Measurements from ENCODE around the gene CLEC16A. TPM values are rescaled to one million over a fixed set of nuclear protein-coding genes. Genes with fewer than 3 reads are reported as not detected.

CLEC16A gene
- total and polyA plus RNA-seq, 2 donors: 10.9 to 19.9 TPM

DNA sequence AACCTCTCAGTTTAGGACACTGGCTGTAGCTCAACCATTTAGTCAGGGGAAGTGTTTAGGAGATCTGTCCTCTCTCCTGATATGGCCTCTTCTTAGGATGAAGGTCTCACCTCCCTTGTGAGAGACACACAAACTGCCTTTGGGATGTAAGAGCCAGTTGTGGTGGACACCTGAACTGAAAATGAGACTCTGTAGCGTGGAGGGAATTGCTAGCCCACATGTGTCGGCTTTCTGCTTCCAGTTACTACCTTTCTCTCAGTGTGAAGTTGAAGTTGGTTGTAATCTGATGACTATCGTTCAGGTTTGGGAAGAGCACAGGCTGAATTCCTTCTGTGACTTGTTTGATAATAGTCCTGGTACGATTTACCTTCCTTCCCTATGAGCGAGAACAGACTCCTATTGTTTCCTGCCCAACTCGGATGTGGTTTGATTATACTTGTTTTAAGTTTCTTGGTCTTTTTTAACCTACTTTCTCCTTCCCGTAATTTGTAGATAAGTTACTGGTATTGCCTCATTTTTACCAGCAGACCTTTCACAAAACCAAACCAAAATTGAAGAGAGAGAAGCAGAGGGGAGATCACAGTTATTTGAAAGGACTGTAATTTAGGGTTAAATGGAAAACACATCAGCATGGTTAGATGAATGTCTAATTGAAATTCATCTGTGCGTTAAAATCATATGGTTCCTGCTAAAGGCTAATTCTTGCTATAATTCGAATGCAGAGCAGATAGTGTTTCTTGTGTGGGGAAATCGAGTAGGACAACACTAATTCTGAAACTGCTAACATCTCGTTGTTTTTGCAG is 43.2 kb downstream of the CLEC16A start:
- DNase-seq (ENCODE audit: extremely low spot score): no peak
- no peak overlapping the region for H3K4me3 ChIP-seq (ENCODE audit: low read depth, low read length)
- WGBS: 89% methylated on average over 11 of the region's 11 CpGs
- H3K27ac ChIP-seq (ENCODE audit: low read depth): no peak overlapping the region
- no peaks in the 10 kb centered on the region for H3K4me1 ChIP-seq (ENCODE audit: insufficient read depth)
- H3K36me3 ChIP-seq (ENCODE audit: insufficient read depth): no peaks in the 10 kb centered on the region

GRCh38 chr16:10988164-10988803 is 43.9 kb downstream of the CLEC16A start:
- H3K36me3 ChIP-seq (ENCODE audit: insufficient read depth): no peaks in the 10 kb centered on the region
- no peak for DNase-seq (ENCODE audit: extremely low spot score)
- H3K4me1 ChIP-seq (ENCODE audit: insufficient read depth): no peaks in the 10 kb centered on the region
- no peak overlapping the region for H3K27ac ChIP-seq (ENCODE audit: low read depth)
- H3K4me3 ChIP-seq (ENCODE audit: low read depth, low read length): no peak overlapping the region
- 73% methylated on average over 7 of the region's 7 CpGs for WGBS

- DNase-seq (ENCODE audit: extremely low spot score): no peak
- Histone ChIP-seq H3K27ac (ENCODE audit: low read depth) (no peak overlapping the region), H3K4me1 (ENCODE audit: insufficient read depth) (no peaks in the 10 kb centered on the region), H3K36me3 (ENCODE audit: insufficient read depth) (no peaks in the 10 kb centered on the region), H3K4me3 (ENCODE audit: low read depth, low read length) (no peak overlapping the region)
- WGBS: 83% methylated on average over 6 of the region's 6 CpGs
These were observed 44.5 kb downstream of the CLEC16A start for GRCh38 chr16:10988879-10989278.

DNA sequence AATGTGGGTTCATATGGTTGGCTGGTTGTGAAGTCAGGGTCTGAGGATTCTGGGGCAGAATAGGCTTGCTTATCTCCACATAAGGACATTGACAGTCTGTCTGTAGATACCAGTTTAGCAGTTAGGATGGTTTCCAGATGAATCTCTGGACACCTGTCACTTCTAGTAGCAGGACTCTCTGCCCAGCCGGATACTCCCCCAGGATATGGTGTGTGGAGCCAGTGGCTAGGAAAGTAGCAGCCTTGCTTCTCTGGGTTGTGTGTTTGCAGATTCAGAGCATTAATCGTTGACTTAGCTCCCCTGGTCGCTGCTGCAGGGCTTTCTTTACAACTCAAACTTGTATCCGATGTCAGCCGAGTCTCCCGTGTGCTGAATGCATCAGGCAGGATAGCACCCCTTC is 45.2 kb downstream of the CLEC16A start:
- no peaks in the 10 kb centered on the region for H3K36me3 ChIP-seq (ENCODE audit: insufficient read depth)

GRCh38 chr16:10990378-10990777 is 46.0 kb downstream of the CLEC16A start:
- WGBS: 91% methylated on average over 5 of the region's 5 CpGs
- DNase-seq (ENCODE audit: extremely low spot score): no peak
- Histone ChIP-seq H3K4me1 (ENCODE audit: insufficient read depth) (no peaks in the 10 kb centered on the region), H3K36me3 (ENCODE audit: insufficient read depth) (no peaks in the 10 kb centered on the region), H3K4me3 (ENCODE audit: low read depth, low read length) (no peak overlapping the region), H3K27ac (ENCODE audit: low read depth) (no peak overlapping the region)

More for the DNA sequence above, 45.2 kb downstream of the CLEC16A start:
- Histone ChIP-seq H3K4me1 (ENCODE audit: insufficient read depth) (no peaks in the 10 kb centered on the region), H3K4me3 (ENCODE audit: low read depth, low read length) (no peak overlapping the region), H3K27ac (ENCODE audit: low read depth) (no peak overlapping the region)
- DNase-seq (ENCODE audit: extremely low spot score): no peak
- WGBS: 83% methylated on average over 6 of the region's 6 CpGs

DNA sequence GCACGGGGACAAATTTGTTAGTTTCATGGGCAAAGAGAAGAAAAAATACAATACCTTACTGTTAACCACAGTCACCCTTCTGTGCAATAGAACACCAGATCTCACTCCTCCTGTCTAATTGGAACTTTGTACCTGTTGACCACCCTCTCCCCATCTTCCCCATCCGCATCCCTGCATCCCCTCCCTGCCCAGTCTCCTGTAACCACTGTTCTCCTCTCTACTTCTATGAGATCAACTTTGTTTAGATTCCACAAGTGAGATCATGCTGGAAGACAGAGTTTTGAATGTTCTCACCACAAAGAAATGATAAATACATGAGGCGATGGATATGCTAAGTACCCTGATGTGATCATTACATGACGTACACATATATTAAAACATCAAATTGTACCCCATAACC is 47.7 kb downstream of the CLEC16A start:
- Histone ChIP-seq H3K27ac (ENCODE audit: low read depth) (no peak overlapping the region), H3K4me3 (ENCODE audit: low read depth, low read length) (no peak overlapping the region), H3K4me1 (ENCODE audit: insufficient read depth) (no peaks in the 10 kb centered on the region), H3K36me3 (ENCODE audit: insufficient read depth) (no peaks in the 10 kb centered on the region)
- no peak for DNase-seq (ENCODE audit: extremely low spot score)
- WGBS: 40% methylated on average over 4 of the region's 4 CpGs

DNA sequence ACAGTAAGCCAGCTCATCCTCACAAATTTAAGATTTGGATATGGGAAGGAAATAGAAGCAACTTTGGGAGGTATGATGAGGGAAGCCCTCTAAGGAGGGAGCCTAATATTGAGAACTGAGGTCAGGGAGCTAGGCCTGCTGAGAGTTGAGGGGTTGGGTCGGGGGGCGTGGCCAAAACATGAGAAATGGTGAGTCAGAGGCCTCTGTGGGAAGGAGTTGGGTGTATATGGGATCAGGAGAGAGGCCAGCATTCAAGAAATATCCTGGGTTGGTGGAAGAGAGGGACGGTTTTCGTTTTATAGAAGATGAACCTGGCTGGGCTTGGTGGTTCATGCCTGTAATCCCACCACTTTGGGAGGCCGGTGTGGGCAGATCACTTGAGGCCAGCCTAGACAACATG is 48.4 kb downstream of the CLEC16A start:
- H3K27ac ChIP-seq (ENCODE audit: low read depth): no peak overlapping the region
- 82% methylated on average over 5 of the region's 5 CpGs for WGBS
- H3K36me3 ChIP-seq (ENCODE audit: insufficient read depth): no peaks in the 10 kb centered on the region

DNA sequence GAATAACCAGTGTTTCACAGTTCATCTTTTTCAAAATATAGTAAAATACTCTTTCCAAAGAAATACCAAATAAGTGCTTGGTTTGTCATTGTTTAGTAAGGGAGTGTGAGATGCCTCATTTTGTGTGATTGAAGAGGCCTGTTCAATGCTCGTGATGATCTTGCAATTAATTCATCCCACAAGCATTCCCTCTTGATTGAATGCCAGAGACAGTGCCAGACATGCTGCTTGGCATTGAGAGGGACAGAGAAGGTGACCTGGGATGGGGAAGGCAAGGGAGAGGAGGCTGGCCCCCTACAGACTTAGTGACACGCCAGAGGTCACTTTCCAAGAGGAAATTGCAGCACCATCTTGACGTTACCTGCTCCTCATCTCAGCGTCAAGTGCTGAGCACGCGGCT is 49.3 kb downstream of the CLEC16A start:
- H3K4me1 ChIP-seq (ENCODE audit: insufficient read depth): no peaks in the 10 kb centered on the region
- H3K27ac ChIP-seq (ENCODE audit: low read depth): no peak overlapping the region
- H3K4me3 ChIP-seq (ENCODE audit: low read depth, low read length): no peak overlapping the region
- peaks cover 3% of the 10 kb centered on the region for H3K36me3 ChIP-seq (ENCODE audit: insufficient read depth)
- 90% methylated on average over 6 of the region's 6 CpGs for WGBS
- DNase-seq (ENCODE audit: extremely low spot score): no peak

More for the DNA sequence above, 48.4 kb downstream of the CLEC16A start:
- no peak for DNase-seq (ENCODE audit: extremely low spot score)
- Histone ChIP-seq H3K4me3 (ENCODE audit: low read depth, low read length) (no peak overlapping the region), H3K4me1 (ENCODE audit: insufficient read depth) (no peaks in the 10 kb centered on the region)

DNA sequence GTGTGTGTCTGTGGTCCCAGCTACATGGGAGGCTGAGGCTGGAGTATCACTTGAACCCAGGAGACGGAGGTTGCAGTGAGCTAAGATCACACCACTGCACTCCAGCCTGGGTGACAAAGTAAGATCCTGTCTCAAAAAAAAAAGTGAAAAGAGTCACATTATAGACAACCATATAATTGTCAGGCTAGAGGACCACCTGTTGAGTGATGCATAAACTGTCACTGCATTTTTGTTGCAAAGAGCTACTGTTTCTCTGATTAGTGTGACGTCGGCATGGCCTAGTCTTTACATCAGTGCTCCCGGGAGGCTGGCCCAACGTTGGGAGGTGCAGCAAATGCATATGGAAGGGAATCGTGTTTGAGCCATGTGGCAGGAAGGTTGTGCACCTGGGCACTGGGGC is 50.2 kb downstream of the CLEC16A start:
- Histone ChIP-seq H3K4me3 (ENCODE audit: low read depth, low read length) (no peak overlapping the region), H3K4me1 (ENCODE audit: insufficient read depth) (no peaks in the 10 kb centered on the region), H3K27ac (ENCODE audit: low read depth) (no peak overlapping the region), H3K36me3 (ENCODE audit: insufficient read depth) (peaks cover 3% of the 10 kb centered on the region)
- WGBS: 94% methylated on average over 6 of the region's 6 CpGs
- DNase-seq (ENCODE audit: extremely low spot score): no peak

- Histone ChIP-seq H3K4me3 (ENCODE audit: low read depth, low read length) (no peak overlapping the region), H3K27ac (ENCODE audit: low read depth) (no peak overlapping the region), H3K36me3 (ENCODE audit: insufficient read depth) (peaks cover 3% of the 10 kb centered on the region), H3K4me1 (ENCODE audit: insufficient read depth) (no peaks in the 10 kb centered on the region)
- 85% methylated on average over 5 of the region's 5 CpGs for WGBS
- no peak for DNase-seq (ENCODE audit: extremely low spot score)
These were observed 51.2 kb downstream of the CLEC16A start for GRCh38 chr16:10995565-10995964.

DNA sequence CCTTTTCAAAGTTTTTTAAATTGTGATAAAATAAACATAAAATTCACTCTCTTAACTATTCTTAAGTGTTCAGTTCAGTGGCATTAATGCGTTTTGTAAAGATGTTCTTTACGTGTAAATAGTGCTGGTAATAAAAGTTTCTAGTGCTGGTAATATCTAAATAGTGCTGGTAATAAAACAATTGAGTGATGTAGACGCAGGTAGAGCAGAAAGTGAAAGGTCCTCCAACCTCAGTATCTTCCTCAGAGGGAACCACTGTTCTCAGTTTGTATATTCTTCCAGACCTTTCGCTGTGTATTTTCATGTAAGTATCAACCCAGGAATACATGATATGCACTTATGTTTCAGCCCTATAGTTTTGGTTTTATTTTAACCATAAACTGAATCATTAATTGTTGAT is 53.1 kb downstream of the CLEC16A start:
- WGBS: 93% methylated on average over 4 of the region's 4 CpGs
- Histone ChIP-seq H3K4me3 (ENCODE audit: low read depth, low read length) (no peak overlapping the region), H3K36me3 (ENCODE audit: insufficient read depth) (peaks cover 3% of the 10 kb centered on the region), H3K4me1 (ENCODE audit: insufficient read depth) (no peaks in the 10 kb centered on the region), H3K27ac (ENCODE audit: low read depth) (no peak overlapping the region)
- DNase-seq (ENCODE audit: extremely low spot score): no peak

- no peak for DNase-seq (ENCODE audit: extremely low spot score)
- H3K27ac ChIP-seq (ENCODE audit: low read depth): no peak overlapping the region
- H3K4me3 ChIP-seq (ENCODE audit: low read depth, low read length): no peak overlapping the region
- H3K4me1 ChIP-seq (ENCODE audit: insufficient read depth): no peaks in the 10 kb centered on the region
- peaks cover 3% of the 10 kb centered on the region for H3K36me3 ChIP-seq (ENCODE audit: insufficient read depth)
- 73% methylated on average over 3 of the region's 3 CpGs for WGBS
These were observed 54.9 kb downstream of the CLEC16A start for GRCh38 chr16:10999300-10999699.

DNA sequence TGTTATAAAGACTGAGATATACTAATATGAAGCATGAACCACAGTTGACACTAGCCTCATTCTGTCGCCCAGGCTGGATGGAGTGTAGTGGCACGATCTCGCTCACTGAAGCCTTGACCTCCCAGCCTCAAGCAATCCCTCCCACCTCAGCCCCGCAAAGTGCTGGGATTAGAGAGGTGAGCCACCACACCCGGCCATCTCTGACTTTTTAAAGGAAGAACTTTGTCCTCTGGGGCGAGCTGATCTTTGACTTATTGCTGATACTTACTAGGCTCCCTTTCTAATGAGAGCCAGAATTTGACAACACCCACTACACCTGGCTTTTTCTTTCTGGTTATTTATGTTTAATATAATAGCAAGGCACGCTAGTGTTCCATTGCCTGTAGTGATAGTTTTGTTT is 57.2 kb downstream of the CLEC16A start:
- Histone ChIP-seq H3K27ac (ENCODE audit: low read depth) (no peak overlapping the region), H3K4me3 (ENCODE audit: low read depth, low read length) (no peak overlapping the region), H3K36me3 (ENCODE audit: insufficient read depth) (peaks cover 3% of the 10 kb centered on the region), H3K4me1 (ENCODE audit: insufficient read depth) (no peaks in the 10 kb centered on the region)
- DNase-seq (ENCODE audit: extremely low spot score): no peak
- 95% methylated on average over 7 of the region's 7 CpGs for WGBS

DNA sequence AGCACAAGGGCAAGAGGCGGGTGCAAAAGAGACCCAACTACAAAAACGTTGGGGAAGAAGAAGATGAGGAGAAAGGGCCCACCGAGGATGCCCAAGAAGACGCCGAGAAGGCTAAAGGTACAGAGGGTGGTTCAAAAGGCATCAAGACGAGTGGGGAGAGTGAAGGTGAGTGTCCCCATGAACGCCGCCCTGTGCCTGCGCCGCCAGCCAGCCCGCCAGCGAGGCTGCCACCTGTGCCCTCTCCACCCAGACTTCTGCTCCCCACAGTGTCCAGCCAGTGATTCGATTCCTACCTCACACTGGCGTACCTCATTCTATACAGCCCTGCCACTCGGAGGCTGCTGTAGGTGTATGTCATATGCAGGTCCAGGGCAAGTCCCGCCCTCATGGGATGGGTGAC is 58.8 kb downstream of the CLEC16A start:
- 97% methylated on average over 16 of the region's 16 CpGs for WGBS
- Histone ChIP-seq H3K27ac (ENCODE audit: low read depth) (no peak overlapping the region), H3K4me1 (ENCODE audit: insufficient read depth) (no peaks in the 10 kb centered on the region), H3K4me3 (ENCODE audit: low read depth, low read length) (no peak overlapping the region), H3K36me3 (ENCODE audit: insufficient read depth) (no peaks in the 10 kb centered on the region)
- no peak for DNase-seq (ENCODE audit: extremely low spot score)
